ENCODE results near the gene CYCS. TPM values are rescaled to one million over a fixed set of nuclear protein-coding genes. Genes with fewer than 3 reads are reported as not detected.
"Not testable (repeated sequence)": the region's sequence is repeated elsewhere in the genome, so short reads cannot be mapped to it uniquely, and the experiment has no call there.

The CYCS gene
- total RNA-seq, 1 donor from 2014 or later, result 143 TPM

GRCh38 chr7:25083201-25083600 is 41.9 kb downstream of the CYCS start:
- Mint-ChIP-seq H3K9me3 (ENCODE audit: unreplicated experiment) (no peaks in the 10 kb centered on the region), H3K36me3 (ENCODE audit: low read depth, unreplicated experiment) (no peaks in the 10 kb centered on the region), H3K4me1 (ENCODE audit: low read depth, unreplicated experiment) (peaks cover 5% of the 10 kb centered on the region), H3K27me3 (ENCODE audit: low read depth, unreplicated experiment) (peaks cover under 1% of the 10 kb centered on the region), H3K4me3 (ENCODE audit: unreplicated experiment) (no peak overlapping the region), H3K27ac (ENCODE audit: unreplicated experiment) (no peak overlapping the region)
- H2AFZ ChIP-seq (ENCODE audit: low read depth, low read length), result no peak overlapping the region
- TF ChIP-seq EZH2 (IDR thresholded peaks at IDR 0.05; ENCODE audit: insufficient read depth, low read length) (no peak), CTCF (IDR thresholded peaks at IDR 0.05; ENCODE audit: insufficient read depth, low read depth, low read length) (no peak)
- H3K4me3 ChIP-seq (ENCODE audit: insufficient read depth, low read depth, low read length), result no peak overlapping the region
- DNase-seq (ENCODE audit: low read depth), result no peak
- H3K36me3 ChIP-seq (ENCODE audit: insufficient read depth, low read length), result no peaks in the 10 kb centered on the region
- no peaks in the 10 kb centered on the region for H3K79me2 ChIP-seq (ENCODE audit: insufficient read depth, low read length)
- no peaks in the 10 kb centered on the region for H4K20me1 ChIP-seq (ENCODE audit: insufficient read depth, low read length)
- no peak for FAIRE-seq
- no peak overlapping the region for H3K9ac ChIP-seq (ENCODE audit: low read length)
- H3K27ac ChIP-seq (ENCODE audit: low read depth, low read length), result no peak overlapping the region
- no peaks in the 10 kb centered on the region for H3K27me3 ChIP-seq (ENCODE audit: insufficient read depth, low read length)
- no peaks in the 10 kb centered on the region for H3K9me3 ChIP-seq (ENCODE audit: insufficient read depth, low read depth, low read length)
- no peak overlapping the region for H3K4me2 ChIP-seq (ENCODE audit: low read length)
- no peaks in the 10 kb centered on the region for H3K4me1 ChIP-seq (ENCODE audit: insufficient read depth, low read length)

GRCh38 chr7:25082041-25082440 is 43.0 kb downstream of the CYCS start:
- H3K79me2 ChIP-seq (ENCODE audit: insufficient read depth, low read length); H3K36me3 ChIP-seq (ENCODE audit: insufficient read depth, low read length); H3K9ac ChIP-seq (ENCODE audit: low read length); H3K27ac Mint-ChIP-seq (ENCODE audit: unreplicated experiment); H3K4me3 ChIP-seq (ENCODE audit: insufficient read depth, low read depth, low read length); H3K27me3 Mint-ChIP-seq (ENCODE audit: low read depth, unreplicated experiment); FAIRE-seq; H2AFZ ChIP-seq (ENCODE audit: low read depth, low read length); H3K4me1 Mint-ChIP-seq (ENCODE audit: low read depth, unreplicated experiment); H4K20me1 ChIP-seq (ENCODE audit: insufficient read depth, low read length); H3K9me3 ChIP-seq (ENCODE audit: insufficient read depth, low read depth, low read length); H3K4me2 ChIP-seq (ENCODE audit: low read length); H3K27me3 ChIP-seq (ENCODE audit: insufficient read depth, low read length); H3K9me3 Mint-ChIP-seq (ENCODE audit: unreplicated experiment); H3K36me3 Mint-ChIP-seq (ENCODE audit: low read depth, unreplicated experiment); H3K27ac ChIP-seq (ENCODE audit: low read depth, low read length); DNase-seq (ENCODE audit: low read depth); H3K4me1 ChIP-seq (ENCODE audit: insufficient read depth, low read length); H3K4me3 Mint-ChIP-seq (ENCODE audit: unreplicated experiment): not testable (repeated sequence)

DNA sequence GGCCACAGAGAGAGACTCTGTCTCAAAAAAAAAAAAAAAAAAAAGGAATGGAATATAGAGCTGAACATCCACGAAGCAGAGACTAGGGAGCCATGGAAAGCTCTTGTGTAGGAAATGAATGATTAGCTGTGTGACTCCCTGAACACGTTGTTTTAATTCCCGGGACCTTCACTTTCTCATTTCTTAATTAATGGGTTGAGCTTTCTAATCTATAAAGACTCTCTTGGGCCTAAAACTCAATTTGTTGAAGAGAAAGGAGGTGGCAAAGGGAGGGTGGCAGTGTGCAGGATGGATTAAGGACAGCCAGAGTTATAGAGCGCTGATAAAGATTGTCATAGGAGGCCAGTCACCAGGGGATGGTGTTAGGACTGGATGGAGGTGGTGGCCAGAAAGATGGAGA is 48.0 kb downstream of the CYCS start:
- Histone ChIP-seq H3K27ac (ENCODE audit: low read depth, low read length) (no peak overlapping the region), H3K9me3 (ENCODE audit: insufficient read depth, low read depth, low read length) (no peaks in the 10 kb centered on the region), H3K36me3 (ENCODE audit: insufficient read depth, low read length) (no peaks in the 10 kb centered on the region), H3K4me3 (ENCODE audit: insufficient read depth, low read depth, low read length) (no peak overlapping the region), H2AFZ (ENCODE audit: low read depth, low read length) (no peak overlapping the region), H3K79me2 (ENCODE audit: insufficient read depth, low read length) (no peaks in the 10 kb centered on the region), H3K27me3 (ENCODE audit: insufficient read depth, low read length) (no peaks in the 10 kb centered on the region), H3K4me2 (ENCODE audit: low read length) (no peak overlapping the region), H4K20me1 (ENCODE audit: insufficient read depth, low read length) (no peaks in the 10 kb centered on the region), H3K4me1 (ENCODE audit: insufficient read depth, low read length) (no peaks in the 10 kb centered on the region), H3K9ac (ENCODE audit: low read length) (no peak overlapping the region)
- Mint-ChIP-seq H3K9me3 (ENCODE audit: unreplicated experiment) (no peaks in the 10 kb centered on the region), H3K27me3 (ENCODE audit: low read depth, unreplicated experiment) (peaks cover 11% of the 10 kb centered on the region), H3K4me1 (ENCODE audit: low read depth, unreplicated experiment) (no peaks in the 10 kb centered on the region), H3K4me3 (ENCODE audit: unreplicated experiment) (no peak overlapping the region), H3K36me3 (ENCODE audit: low read depth, unreplicated experiment) (no peaks in the 10 kb centered on the region), H3K27ac (ENCODE audit: unreplicated experiment) (no peak overlapping the region)
- FAIRE-seq, result no peak
- TF ChIP-seq CTCF (IDR thresholded peaks at IDR 0.05; ENCODE audit: insufficient read depth, low read depth, low read length) (no peak), EZH2 (IDR thresholded peaks at IDR 0.05; ENCODE audit: insufficient read depth, low read length) (no peak)
- no peak for DNase-seq (ENCODE audit: low read depth)
